GM12873 (cell line): ENCODE data around the gene CSMD2.

ENCODE experiments used
- CTCF ChIP-seq: IDR thresholded peaks from 2 replicates; pipeline ENCODE4 v1.5.1; 2012; ENCODE audit warnings: low read depth, mild to moderate bottlenecking, moderate library complexity, low read length, control low read depth; ENCODE audit not compliant: insufficient read depth; ENCODE audit errors: missing control alignments

CSMD2 gene

GRCh38 chr1:34130306-34130705 is 34.7 kb downstream of the CSMD2 start:
- no peak for TF ChIP-seq CTCF

GRCh38 chr1:34129630-34130029 is 35.4 kb downstream of the CSMD2 start:
- TF ChIP-seq CTCF, result no peak

- TF ChIP-seq CTCF, result no peak
Measured at GRCh38 chr1:34128186-34128889, 36.7 kb downstream of the CSMD2 start.

- TF ChIP-seq CTCF, result no peak
Measured at GRCh38 chr1:34127006-34128000, 37.7 kb downstream of the CSMD2 start.

- no peak for TF ChIP-seq CTCF
Measured at GRCh38 chr1:34126486-34126885, 38.5 kb downstream of the CSMD2 start.

GRCh38 chr1:34125721-34126380 is 39.2 kb downstream of the CSMD2 start:
- no peak for TF ChIP-seq CTCF
